PFSK-1 (cell line): ENCODE data around the gene TRIM46.

Source experiments
- FOXP2 ChIP-seq: optimal IDR thresholded peaks from 2 replicates; pipeline ENCODE3; 2011; ENCODE audit warnings: borderline replicate concordance, control low read depth, inconsistent platforms; ENCODE audit not compliant: insufficient read depth; ENCODE audit errors: extremely low read length, extremely low read depth
- POLR2AphosphoS5 ChIP-seq: IDR thresholded peaks from 2 replicates; pipeline ENCODE4 v1.6.1; 2012; ENCODE audit warnings: low read depth, mild to moderate bottlenecking, control low read depth, low read length, moderate library complexity
- REST ChIP-seq, 2 experiments: IDR thresholded peaks; 2 replicates each; pipeline versions ENCODE4 v1.6.1 to v1.8.0; 2011 to 2012; ENCODE audit warnings: low read depth in 2 of 2, low read length in 2 of 2, control low read depth in 1 of 2, inconsistent platforms in 1 of 2, mild to moderate bottlenecking in 1 of 2, moderate library complexity in 1 of 2; ENCODE audit not compliant: insufficient read depth in 1 of 2
- SIN3A ChIP-seq: IDR thresholded peaks from 2 replicates; pipeline ENCODE4 v1.6.1; 2012; ENCODE audit warnings: mild to moderate bottlenecking, low read length, moderate library complexity, borderline replicate concordance; ENCODE audit not compliant: insufficient read depth
- TAF1 ChIP-seq: IDR thresholded peaks from 2 replicates; pipeline ENCODE4 v1.6.1; 2012; ENCODE audit warnings: low read length, control low read depth, borderline replicate concordance; ENCODE audit not compliant: insufficient read depth

The TRIM46 gene

GRCh38 chr1:155131285-155131684 lies 42.4 kb upstream of the TRIM46 start:
- TF ChIP-seq TAF1 (no peak), POLR2AphosphoS5 (no peak), FOXP2 (no peak), REST (IDR thresholded peaks at IDR 0.05; ENCODE audit: insufficient read depth in 1 of 2, low read depth in 2 of 2, low read length in 2 of 2) (no peak), SIN3A (no peak)

- TF ChIP-seq REST (IDR thresholded peaks at IDR 0.05; ENCODE audit: insufficient read depth in 1 of 2, low read depth in 2 of 2, low read length in 2 of 2) (no peak), SIN3A (no peak), POLR2AphosphoS5 (no peak), FOXP2 (no peak), TAF1 (no peak)
Measured at GRCh38 chr1:155131856-155132255, 41.8 kb upstream of the TRIM46 start.

GRCh38 chr1:155133799-155134281 lies 39.8 kb upstream of the TRIM46 start:
- TF ChIP-seq POLR2AphosphoS5 (no peak), SIN3A (no peak), REST (IDR thresholded peaks at IDR 0.05; ENCODE audit: insufficient read depth in 1 of 2, low read depth in 2 of 2, low read length in 2 of 2) (no peak)

GRCh38 chr1:155134322-155134721 lies 39.3 kb upstream of the TRIM46 start:
- TF ChIP-seq FOXP2 (no peak), TAF1 (no peak), REST (IDR thresholded peaks at IDR 0.05; ENCODE audit: insufficient read depth in 1 of 2, low read depth in 2 of 2, low read length in 2 of 2) (no peak), SIN3A (no peak), POLR2AphosphoS5 (no peak)

- peak; percentile 99 for TF ChIP-seq SIN3A
- TF ChIP-seq REST (IDR thresholded peaks at IDR 0.05; ENCODE audit: insufficient read depth in 1 of 2, low read depth in 2 of 2, low read length in 2 of 2), result no peak
Measured at GRCh38 chr1:155134880-155135414, 38.7 kb upstream of the TRIM46 start.
